HG03280 (cell line): ENCODE results near the gene MYLK3.

ENCODE experiments used
- ATAC-seq: cut with Tn5 transposase; IDR thresholded peaks from one replicate; pipeline ENCODE4 v1.9.1; 2021; ENCODE audit warnings: mild to moderate bottlenecking, moderate library complexity; ENCODE audit not compliant: unreplicated experiment

Gene MYLK3

DNA sequence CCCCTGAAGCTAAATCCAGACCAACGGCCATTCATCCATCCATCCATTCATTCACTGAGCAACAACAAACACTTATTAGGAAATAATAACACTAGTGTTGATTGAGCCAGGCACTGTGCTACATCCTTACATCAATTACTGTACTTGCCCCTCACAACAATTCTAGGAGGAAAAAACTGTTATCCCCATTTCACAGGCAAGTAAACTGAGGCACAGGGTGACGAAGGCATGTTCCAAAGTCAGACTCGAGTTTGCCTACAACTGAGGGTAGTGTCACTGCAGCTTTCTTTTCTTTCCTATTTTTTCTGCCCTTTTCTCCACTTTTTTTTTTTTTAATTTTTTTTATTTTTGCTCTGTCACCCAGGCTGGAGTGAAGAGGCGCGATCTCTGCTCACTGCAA, 11.2 kb upstream of the MYLK3 start:
- ATAC-seq = no peak

DNA sequence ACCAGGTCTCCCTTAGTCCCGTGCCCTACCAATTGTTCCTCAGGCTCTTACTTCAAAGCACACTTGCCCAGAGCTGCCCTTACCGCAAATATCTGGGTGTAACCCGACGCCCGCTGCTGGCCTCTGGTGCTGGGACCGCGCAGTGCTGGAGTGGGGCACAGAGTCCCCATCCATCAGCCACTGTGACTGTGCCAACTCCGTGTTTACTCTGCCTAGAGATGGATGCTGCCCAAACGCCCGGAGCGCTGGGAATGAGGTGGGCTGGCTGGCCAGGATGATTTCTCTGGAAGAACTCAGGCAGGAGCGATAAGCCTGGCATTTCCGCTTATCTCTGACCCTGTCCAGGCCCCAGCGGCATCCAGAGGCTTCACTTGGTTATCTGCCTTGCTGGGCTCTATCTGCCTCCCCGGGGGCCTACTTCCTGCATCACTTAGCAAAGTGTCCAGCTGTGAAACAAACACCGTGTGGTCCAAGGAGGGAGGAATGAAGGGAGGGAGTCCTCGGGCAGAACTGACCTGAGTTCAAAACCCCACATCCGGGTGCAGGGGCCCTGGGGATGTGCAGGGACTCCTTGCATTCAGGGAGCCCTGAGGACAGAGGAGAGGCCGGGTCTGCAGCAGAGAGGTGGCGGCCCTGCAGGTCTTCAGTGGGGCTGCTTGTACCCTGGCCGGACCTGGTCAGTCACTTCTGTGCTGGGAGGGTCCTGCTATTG, 9.4 kb upstream of the MYLK3 start:
- no peak for ATAC-seq

GRCh38 chr16:46756772-46757171, 8.6 kb upstream of the MYLK3 start:
- ATAC-seq = no peak

DNA sequence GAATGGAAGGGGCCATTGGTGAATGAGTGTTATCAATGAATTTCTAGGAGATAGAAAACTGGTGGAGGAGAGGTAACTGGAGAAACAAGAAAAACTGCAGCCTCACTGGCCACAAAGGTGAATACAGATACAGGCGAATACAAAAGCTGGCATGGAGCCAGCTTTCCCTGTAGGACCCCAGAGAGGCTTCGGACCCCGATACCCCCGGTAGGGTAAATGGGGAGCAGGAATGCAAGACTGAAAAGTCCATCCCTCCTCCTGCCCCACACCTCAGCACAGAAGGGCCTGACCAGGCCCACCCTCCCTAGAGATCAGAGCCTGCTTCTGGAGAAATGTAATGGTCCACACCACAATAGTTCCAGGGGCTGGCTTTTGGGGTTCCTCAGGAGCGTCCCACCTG, 4.9 kb upstream of the MYLK3 start:
- no peak for ATAC-seq

GRCh38 chr16:46751381-46751780, 3.2 kb upstream of the MYLK3 start:
- no peak for ATAC-seq

- ATAC-seq = peak; percentile 55
Measured at GRCh38 chr16:46748775-46749705, 896 bp upstream of the MYLK3 start.

DNA sequence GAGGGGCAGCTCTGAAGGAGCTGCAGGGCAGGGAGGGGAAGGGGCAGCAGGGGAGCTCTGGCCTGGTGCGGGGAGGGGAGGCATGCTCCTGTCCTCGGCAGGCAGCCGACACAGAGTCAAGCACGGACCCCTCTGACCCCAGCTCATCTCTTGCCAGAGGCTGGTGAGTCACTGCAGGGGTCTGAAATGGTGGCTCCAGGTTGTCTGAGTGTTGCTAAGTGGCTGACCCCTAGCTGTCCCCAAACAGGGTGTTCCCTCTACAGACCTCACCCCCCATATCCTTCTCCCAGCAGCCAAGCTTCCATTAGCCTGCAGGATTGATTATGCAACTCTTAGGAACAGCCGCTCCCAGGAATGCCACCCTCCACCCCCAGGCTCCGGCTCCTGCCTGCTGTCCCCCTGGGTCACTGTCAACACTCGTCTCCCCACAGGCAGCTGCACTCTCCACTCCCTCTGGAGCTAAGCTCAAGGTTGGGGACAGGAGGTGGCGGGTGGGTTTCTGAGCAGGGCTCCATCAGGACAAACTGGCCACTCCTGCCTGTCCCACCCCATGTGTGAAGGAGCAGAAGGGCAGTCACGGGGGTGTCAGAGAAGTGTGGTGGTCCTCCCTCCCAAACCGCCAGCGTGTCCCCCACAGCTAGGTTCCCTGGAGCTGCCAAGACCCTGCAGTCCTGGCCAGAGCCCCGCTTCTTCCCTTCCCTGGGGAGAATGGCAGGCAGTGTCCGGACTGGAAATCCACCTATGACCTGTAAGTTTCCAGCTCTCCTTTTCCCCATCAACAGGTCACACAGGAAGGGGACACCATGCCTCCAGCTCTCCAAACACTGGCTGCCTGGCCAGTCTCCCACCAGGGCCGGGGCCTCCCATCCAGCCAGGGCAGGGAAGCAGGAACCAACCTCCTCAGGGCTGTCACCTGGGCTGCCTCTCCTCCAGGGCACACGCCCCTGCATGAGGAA, 1.0 kb downstream of the MYLK3 start:
- ATAC-seq = no peak

GRCh38 chr16:46745617-46746016, 2.5 kb downstream of the MYLK3 start:
- ATAC-seq = no peak

DNA sequence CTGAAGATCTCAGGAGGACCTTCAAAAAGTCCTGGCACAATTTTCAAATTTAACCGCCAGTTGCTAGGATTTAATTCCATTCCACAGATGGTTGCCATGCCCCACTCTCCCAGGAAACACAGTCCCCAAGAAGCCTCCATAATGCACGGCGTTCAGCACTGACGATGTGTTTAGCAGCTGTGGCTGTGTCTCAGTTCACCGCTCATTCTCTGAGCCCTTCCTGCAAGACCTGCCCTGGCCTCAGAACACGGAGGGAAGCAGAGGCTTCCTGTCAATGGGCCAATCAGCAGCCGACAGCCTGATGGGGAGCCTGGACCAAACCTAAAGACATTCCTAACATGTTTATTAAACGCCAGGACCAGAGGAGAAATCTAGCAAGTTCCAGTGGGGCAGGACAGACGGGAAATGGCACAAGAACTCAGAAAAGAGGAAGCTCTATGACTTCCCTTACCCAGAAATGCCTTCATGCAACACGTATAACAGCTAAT, 4.9 kb downstream of the MYLK3 start:
- no peak for ATAC-seq

DNA sequence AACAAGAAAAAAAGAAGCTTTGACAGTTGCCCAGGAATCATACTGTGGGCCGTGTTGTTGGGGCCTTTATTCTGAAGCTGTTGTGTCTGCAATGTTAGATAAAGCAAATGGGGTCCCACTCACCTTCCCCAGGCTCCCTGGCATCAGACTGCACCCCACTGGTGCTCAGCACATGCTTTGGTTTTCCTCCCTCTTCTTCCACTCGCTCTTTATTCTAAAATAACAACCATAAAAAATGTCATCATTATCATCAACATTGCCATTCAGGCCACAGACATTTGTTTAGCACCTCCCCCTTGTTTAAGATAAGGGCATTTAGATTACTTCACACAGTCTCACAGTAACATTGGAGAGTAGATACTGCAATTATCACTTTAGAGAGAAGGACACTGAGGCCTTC, 8.2 kb downstream of the MYLK3 start:
- ATAC-seq = no peak

- ATAC-seq = no peak
Measured at GRCh38 chr16:46737621-46738214, 10.4 kb downstream of the MYLK3 start.

GRCh38 chr16:46736695-46737094, 11.4 kb downstream of the MYLK3 start:
- ATAC-seq = no peak

GRCh38 chr16:46733319-46733830, 14.8 kb downstream of the MYLK3 start:
- no peak for ATAC-seq

GRCh38 chr16:46732561-46732960, 15.6 kb downstream of the MYLK3 start:
- no peak for ATAC-seq

GRCh38 chr16:46731691-46732555, 16.2 kb downstream of the MYLK3 start:
- no peak for ATAC-seq

DNA sequence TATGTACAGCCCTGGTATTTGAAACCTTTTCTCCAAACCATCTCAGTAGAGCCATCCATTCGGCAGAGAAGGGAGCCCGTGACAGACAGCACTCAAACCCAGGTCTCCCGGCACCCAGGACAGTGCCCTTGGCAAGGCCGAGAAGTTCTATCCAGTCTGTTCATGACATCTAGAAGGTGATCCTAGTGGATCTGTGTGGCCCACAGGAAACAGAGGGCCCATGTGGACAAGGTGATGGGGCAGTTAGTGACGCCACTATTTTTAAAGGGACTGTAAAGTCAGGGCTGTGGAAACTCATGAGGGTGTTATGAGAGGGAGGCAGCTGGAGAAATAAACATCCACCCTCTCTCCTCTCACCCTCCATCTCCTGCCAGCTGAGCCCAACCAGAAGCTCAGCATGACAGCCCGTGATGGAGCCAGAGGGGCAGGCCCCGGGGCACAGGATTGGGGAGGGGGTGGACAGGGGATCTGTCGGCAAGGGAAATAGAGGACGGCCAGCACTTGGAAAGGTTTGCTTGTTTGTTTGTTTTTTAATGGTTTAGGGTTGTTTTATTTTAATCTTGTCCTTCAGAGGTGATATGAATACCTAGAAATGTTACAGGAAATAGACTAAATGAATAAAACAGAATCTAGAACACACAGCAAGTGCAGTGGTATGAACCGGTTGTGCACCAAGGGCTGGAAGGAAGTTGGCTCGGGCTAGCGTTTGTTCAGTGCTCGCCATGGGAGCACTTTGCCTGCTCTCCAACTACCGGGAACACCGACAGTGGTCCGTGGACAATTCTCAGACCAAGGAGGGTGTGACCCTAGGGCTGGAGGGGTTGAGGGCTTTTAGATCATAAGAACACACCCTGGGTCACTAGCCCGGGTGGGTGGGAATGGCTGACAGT, 17.1 kb downstream of the MYLK3 start:
- no peak for ATAC-seq

DNA sequence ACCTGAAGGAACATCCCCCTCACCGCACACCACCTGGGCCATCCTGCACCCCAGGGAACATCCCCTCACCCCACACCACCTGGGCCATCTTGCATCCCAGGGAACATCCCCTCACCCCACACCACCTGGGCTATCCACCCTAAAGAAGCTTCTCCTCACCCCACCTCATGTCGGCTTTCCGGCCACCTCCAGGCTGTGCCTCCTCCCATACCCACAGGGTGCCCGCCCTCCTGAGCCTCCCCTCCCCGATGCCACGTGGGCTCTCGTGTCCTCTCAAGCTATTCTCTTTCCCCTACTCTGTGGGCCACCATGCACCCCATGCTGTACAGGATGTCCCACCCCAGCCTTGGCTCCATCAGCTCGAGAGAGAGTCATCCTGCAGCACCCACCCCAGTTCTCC, 18.0 kb downstream of the MYLK3 start:
- no peak for ATAC-seq

DNA sequence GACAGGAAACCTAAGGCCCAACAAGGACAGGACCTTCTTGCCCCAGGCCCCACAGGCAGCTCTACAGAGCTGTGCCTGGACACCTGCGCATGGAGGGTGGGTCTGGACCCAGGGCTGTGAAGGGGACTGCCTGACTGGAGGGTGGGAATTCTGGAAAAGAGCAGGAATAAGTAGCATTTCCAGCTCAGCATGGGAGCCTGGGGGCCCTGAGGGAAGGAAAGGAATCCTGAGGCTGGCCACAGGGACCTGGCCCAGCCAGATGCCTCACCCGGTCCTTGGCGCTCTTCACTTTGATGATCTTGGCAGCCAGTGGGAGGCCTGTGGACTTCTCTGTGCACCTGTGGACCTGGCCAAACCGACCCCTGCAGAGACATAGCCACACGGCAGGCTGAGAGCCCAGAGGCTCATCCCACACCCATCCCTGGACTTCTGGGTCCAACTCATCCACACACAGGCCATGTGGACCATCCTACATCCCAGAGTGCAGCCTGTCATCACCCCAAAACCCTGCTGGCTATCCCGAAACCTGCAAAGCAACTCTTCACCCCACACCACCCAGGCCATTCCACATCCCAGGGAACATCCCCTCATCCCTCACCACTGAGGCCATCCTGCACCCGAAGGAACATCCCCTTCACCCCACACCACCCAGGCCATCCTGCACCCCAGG, 18.7 kb downstream of the MYLK3 start:
- ATAC-seq = no peak
